HL-60 (cell line): Measurements from ENCODE around the gene IRAK1.

Source experiments
- DNase-seq, 2 experiments: peaks; one replicate each; pipeline ENCODE4 v3.0.0-alpha.2; 2010 to 2020; ENCODE audit warnings: low read depth in 1 of 2, low spot score in 1 of 2
- H3K27ac ChIP-seq: fragments of 250-450 bp; sonication (Bioruptor Pico); replicated peaks from 2 replicates; pipeline ENCODE4 v1.5.1; 2020; ENCODE audit warnings: mild to moderate bottlenecking, moderate library complexity
- H3K27me3 ChIP-seq: fragments of 250-450 bp; sonication (Bioruptor Pico); 2 replicates; pipeline ENCODE4 v1.5.1; 2021; ENCODE audit warnings: mild to moderate bottlenecking, moderate library complexity; ENCODE audit not compliant: insufficient read depth, poor library complexity, severe bottlenecking
- H3K4me3 ChIP-seq: replicated peaks from 2 replicates; pipeline ENCODE4 v1.5.1; 2011; ENCODE audit warnings: mild to moderate bottlenecking, control low read depth, low read length; ENCODE audit not compliant: insufficient read depth
- GABPA ChIP-seq: IDR thresholded peaks from 2 replicates; pipeline ENCODE4 v1.6.1; 2012; ENCODE audit warnings: low read depth
- POLR2AphosphoS5 ChIP-seq: IDR thresholded peaks from 2 replicates; pipeline ENCODE4 v1.6.1; 2012; ENCODE audit warnings: low read depth
- SPI1 ChIP-seq: IDR thresholded peaks from 2 replicates; pipeline ENCODE4 v1.6.1; 2012; ENCODE audit warnings: low read depth, mild to moderate bottlenecking, borderline replicate concordance
- TF ChIP-seq, protein P1 (sequence below): IDR thresholded peaks from one replicate; pipeline ENCODE4 v1.5.1; 2011; ENCODE audit warnings: low read length, control low read depth, inconsistent platforms; ENCODE audit not compliant: insufficient read depth
- TF ChIP-seq, protein P2 (sequence below): IDR thresholded peaks from 2 replicates; pipeline ENCODE4 v1.6.1; 2012; ENCODE audit warnings: low read depth; ENCODE audit not compliant: insufficient replicate concordance

IRAK1 gene

DNA sequence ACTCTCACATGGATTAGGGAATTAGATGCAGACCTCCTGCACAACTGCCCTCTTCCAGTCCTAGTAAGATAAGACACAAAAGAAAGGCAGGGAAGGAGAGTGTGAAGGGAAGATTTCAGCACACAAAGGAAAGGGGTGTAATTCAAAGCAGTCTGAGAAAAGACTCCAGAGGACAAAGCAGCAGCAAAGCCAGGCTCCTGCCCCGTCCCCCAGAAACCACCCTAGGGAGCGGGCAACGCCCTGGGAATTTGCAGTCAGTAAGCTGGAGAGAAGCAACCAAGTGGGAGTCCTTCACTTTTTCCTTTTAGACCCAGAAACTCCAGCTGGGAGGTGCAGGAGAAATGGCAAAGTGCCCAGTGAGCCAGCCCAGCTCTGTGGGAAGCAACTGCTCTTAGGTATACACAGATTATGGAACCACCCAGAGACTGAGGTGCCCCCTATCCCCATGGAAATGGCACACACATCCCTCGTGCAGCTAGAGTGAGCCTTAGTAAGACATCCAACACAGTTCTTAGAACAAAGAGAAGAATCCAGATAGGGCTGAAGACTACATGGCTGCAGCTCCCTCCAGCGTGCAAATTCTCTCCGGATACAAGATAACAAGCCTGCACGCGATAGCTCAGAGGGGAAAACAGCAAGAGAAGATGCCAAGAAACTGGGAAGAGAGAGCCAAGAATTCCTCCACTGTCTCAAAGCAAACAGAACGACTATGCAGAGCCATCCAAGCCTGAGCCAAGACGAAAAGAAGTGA is 26.5 kb upstream of the IRAK1 start:
- Histone ChIP-seq H3K4me3 (no peak overlapping the region), H3K27me3 (no peaks in the 10 kb centered on the region), H3K27ac (no peak overlapping the region)
- TF ChIP-seq, protein P1, sequence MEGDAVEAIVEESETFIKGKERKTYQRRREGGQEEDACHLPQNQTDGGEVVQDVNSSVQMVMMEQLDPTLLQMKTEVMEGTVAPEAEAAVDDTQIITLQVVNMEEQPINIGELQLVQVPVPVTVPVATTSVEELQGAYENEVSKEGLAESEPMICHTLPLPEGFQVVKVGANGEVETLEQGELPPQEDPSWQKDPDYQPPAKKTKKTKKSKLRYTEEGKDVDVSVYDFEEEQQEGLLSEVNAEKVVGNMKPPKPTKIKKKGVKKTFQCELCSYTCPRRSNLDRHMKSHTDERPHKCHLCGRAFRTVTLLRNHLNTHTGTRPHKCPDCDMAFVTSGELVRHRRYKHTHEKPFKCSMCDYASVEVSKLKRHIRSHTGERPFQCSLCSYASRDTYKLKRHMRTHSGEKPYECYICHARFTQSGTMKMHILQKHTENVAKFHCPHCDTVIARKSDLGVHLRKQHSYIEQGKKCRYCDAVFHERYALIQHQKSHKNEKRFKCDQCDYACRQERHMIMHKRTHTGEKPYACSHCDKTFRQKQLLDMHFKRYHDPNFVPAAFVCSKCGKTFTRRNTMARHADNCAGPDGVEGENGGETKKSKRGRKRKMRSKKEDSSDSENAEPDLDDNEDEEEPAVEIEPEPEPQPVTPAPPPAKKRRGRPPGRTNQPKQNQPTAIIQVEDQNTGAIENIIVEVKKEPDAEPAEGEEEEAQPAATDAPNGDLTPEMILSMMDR = no peak
- TF ChIP-seq SPI1 = no peak
- no peak for TF ChIP-seq POLR2AphosphoS5
- no peak for TF ChIP-seq GABPA
- TF ChIP-seq, protein P2, sequence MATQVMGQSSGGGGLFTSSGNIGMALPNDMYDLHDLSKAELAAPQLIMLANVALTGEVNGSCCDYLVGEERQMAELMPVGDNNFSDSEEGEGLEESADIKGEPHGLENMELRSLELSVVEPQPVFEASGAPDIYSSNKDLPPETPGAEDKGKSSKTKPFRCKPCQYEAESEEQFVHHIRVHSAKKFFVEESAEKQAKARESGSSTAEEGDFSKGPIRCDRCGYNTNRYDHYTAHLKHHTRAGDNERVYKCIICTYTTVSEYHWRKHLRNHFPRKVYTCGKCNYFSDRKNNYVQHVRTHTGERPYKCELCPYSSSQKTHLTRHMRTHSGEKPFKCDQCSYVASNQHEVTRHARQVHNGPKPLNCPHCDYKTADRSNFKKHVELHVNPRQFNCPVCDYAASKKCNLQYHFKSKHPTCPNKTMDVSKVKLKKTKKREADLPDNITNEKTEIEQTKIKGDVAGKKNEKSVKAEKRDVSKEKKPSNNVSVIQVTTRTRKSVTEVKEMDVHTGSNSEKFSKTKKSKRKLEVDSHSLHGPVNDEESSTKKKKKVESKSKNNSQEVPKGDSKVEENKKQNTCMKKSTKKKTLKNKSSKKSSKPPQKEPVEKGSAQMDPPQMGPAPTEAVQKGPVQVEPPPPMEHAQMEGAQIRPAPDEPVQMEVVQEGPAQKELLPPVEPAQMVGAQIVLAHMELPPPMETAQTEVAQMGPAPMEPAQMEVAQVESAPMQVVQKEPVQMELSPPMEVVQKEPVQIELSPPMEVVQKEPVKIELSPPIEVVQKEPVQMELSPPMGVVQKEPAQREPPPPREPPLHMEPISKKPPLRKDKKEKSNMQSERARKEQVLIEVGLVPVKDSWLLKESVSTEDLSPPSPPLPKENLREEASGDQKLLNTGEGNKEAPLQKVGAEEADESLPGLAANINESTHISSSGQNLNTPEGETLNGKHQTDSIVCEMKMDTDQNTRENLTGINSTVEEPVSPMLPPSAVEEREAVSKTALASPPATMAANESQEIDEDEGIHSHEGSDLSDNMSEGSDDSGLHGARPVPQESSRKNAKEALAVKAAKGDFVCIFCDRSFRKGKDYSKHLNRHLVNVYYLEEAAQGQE = no peak
- DNase-seq = no peak

DNA sequence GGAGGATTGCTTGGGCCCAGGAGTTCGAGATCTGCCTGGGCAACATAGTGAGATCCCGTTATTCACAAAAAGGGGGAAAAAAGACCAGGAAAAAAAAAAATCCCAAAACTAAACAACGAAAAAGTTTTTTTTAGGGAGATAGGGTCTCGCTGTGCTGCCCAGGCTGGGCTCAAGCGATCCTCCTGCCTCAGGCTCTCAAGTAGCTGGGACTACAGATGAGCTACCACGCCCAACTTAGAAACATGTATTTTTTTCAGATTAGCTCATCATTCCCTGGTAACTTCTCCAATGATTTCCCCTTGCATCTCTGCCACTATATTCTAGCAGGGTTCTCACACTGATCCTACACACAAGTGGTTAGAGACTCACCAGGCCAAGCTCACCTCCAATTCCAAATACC is 24.4 kb upstream of the IRAK1 start:
- TF ChIP-seq POLR2AphosphoS5 = no peak
- TF ChIP-seq, protein P1 = no peak
- TF ChIP-seq, protein P2 = no peak
- no peak for TF ChIP-seq SPI1
- no peak for TF ChIP-seq GABPA
- Histone ChIP-seq H3K27ac (peak overlapping the region; percentile 21; the same call in 1 of the 2 replicates), H3K4me3 (no peak overlapping the region), H3K27me3 (no peaks in the 10 kb centered on the region)
- DNase-seq = no peak

DNA sequence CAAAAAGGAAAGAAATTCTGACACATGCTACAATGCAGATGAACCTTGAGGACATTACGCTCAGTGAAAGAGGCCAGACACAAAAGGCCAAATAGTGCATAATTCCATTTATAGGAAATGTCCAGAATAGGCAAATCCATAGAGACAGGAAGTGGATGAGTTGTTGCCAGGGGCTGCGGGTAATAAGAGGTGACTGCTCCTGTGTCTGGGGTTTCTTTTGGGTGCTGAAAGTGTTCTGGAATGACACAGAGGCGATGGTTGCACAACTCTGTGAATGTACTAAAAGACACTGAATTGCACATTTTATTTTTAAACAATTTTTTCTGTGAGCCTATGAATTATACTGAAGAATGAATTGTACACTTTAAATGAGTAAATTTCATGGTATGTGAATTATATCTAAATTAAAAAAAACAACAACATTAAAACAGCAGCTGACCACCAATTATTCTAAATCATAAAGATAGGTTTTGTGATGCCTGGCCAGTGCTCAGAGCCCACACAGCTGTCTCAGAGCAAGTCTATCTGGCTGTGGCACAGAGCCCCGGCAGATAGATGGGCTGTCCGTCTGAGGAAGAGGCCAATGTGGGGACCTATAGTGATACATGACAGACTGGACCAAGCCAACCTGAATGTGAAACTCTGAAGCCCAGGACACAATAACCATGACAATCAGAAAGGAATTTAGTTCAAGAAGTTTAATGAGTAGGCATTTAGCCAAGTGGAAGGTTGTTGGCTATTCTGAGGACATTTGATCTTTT is 23.5 kb upstream of the IRAK1 start:
- H3K27ac ChIP-seq = peak overlapping the region; percentile 85
- peak; percentile 12 to 41 for DNase-seq
- H3K27me3 ChIP-seq = no peaks in the 10 kb centered on the region
- H3K4me3 ChIP-seq = no peak overlapping the region
- TF ChIP-seq, protein P2 = no peak
- TF ChIP-seq SPI1 (no peak), GABPA (no peak), POLR2AphosphoS5 (no peak)
- TF ChIP-seq, protein P1 = no peak
